NOMO-1 treated with dmso at 0.1 percent for 144 hours (cell line): Measurements from ENCODE around the gene DOCK8.

ENCODE experiments used
- DNase-seq: peaks from one replicate; lab custom pipeline; 2025; ENCODE audit not compliant: unreplicated experiment; lab: John Stamatoyannopoulos, UW

DOCK8 gene

DNA sequence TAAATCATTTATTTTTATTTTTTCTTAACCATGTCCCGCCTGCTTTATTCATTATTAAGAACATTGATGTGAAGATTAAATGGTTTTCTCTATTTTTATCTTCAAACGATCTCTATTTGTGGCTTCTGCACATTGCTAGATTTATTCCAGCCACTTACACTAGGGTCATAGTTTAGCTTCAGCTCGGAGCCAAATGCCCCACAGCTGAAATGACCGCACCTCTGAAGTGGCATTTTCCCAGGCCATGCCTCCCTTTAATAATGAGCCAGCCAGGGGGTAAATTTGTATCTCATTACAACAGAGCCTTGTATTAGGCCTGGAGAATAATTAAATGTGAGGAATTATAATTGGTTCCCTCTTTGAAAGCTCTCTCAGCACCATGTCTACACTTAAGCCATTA, 89.4 kb downstream of the DOCK8 start:
- DNase-seq = no peak

DNA sequence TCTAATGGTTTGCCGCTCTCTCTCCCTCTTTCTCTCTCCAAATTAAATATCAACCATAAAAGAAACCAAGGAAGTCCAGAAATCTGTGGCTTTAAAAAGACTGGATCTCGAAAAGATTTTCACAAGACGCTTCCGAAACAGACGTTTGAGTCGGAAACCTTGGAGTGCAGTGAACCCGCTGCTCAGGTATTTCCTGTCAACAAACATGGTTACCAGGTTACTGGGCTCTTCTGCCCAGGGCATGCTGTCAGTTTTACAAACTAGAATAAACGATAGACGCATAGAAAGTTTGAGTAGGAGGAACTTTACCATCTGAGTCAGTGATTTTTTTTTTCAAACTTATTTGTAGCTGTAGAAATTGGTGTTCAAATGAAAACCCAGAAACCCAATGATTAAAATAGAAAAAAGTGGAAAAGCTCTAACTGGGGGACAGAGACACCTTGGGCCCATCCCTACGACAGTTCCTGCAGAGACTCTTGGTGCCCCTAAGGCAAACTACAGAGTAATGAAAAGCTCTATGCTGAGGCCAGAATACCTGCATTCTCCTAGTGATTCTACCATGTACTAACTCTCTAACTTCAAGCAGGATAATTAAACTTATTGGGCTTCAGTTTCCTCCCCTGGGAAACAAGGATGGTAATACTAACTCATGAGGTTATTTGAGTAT, 90.0 kb downstream of the DOCK8 start:
- no peak for DNase-seq

DNA sequence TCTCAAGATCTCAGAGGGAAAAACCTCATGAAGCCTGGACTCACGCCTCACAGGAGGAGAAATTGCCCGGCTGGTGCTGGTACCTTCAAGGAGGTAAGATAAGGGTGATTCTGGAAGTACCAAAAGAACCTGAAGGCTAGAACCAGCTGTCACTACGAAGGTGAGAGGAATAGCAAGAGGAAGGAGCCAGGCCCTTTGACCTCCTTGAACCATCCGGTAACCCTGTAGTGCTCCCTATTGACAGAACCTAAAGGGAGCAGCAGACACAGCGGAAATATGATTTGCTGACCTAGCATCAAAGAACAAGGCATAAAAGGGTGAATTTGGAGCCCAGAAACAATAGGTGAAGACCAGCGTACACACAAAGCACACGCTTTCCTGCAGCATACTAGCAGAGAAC, 92.2 kb downstream of the DOCK8 start:
- no peak for DNase-seq

DNA sequence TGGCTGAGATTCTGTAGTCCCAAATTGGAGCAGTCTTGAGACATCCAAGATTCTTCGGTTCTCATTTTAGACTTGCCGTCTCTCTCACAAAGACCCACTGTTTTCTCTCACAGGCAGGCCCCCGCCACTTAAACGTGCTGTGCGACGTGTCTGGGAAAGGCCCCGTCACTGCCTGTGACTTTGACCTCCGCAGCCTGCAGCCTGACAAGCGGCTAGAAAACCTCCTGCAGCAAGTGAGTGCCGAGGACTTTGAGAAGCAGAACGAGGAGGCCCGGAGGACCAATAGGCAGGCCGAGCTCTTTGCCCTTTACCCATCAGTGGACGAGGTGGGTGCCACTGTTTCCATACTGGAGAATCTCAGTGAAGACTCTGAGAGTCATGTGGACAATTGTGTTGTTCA, 97.2 kb downstream of the DOCK8 start:
- DNase-seq = no peak

DNA sequence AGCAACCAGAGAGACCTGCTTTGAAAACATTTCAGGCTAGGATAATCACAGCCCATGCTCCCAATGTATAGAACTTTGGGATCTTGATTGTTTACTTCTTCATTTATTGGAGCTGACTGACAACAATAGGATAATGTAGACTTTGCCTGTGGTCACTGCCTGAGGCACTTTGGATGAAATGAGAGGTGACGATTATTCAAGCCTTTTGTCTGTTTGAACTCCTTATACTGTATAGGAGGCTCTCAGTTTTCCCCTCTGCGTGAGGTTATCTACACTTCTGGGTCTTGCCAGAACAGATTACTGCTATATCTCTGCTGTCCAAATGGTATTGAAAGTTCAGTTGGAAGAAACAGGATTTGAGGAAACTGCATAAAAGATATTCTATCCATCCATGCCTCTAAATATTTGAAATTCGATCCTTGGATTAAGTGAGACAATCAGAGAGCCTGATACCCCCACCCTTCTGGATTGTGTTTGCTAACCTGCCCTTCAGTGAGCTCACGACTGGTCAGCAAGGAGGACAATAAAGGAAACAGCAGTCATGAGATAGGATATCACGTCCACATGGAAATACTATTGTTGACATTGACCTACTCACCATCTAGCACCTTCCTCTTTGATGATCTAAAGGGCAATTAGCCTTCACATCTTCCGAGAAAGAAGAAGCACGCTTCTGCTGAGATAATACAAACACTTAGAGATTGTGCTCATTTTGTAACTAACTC, 98.1 kb downstream of the DOCK8 start:
- no peak for DNase-seq

DNA sequence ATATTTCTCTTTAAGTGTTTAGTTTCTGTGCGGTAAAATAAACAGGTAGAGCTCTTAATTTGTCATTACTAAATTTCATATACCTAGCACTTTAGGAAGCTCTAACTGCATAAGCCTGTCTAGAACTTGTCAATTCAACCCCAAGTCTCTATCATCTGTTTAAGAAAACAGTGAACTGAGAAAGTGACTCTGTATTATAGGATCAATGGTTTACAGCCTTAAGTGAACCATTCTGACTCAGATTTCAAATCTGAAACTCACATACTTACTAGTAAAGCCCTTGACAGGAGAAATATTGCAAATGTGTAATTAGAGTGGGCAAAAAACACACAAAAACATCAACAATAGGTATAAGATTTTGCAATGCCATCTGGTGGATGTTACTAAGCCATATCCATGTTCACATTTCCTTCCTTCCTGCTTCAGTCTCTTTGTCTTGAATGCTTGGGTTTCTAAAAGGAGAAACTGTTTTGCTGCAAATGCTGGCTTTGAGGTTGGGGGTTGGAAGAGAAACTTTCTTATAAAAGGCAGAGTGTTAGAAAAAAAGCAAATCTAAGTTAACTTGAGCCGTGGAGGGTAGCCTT, 101.8 kb downstream of the DOCK8 start:
- DNase-seq = no peak

DNA sequence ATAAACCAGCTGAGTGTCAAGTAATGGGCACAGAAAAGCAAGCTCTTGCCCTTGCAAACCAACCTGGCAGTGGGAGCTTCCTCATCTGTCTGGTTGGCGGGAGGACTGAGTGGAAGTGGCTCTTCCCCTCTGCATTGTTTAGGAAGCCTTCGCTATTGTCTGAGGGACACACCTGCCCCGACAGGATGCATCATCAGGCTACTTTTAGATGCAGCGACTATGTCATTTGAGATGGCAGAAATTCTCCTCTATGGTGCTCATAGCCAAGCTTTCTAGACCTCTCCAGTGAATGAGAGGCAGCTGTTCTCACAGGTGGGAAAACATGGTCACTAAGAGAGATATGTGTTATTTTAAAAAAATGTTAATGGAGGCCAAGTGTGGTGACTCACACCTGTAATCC, 104.0 kb downstream of the DOCK8 start:
- no peak for DNase-seq

DNA sequence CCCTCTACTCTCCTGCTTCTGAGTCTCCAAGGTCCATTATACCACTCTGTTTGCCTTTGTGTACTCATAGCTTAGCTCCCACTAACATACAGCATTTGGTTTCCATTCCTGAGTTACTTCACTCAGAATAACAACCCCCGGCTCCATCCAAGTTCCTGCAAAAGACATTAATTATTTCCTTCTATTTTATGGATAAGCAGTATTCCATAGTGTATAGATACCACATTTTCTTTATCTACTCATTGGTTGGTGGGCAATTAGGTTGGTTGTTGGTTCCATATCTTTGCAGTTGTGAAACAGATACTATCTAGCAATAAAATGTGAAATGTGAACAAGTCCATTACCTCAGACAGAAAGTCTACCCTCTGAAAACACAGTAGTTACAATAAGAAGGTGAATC, 110.3 kb downstream of the DOCK8 start:
- no peak for DNase-seq

DNA sequence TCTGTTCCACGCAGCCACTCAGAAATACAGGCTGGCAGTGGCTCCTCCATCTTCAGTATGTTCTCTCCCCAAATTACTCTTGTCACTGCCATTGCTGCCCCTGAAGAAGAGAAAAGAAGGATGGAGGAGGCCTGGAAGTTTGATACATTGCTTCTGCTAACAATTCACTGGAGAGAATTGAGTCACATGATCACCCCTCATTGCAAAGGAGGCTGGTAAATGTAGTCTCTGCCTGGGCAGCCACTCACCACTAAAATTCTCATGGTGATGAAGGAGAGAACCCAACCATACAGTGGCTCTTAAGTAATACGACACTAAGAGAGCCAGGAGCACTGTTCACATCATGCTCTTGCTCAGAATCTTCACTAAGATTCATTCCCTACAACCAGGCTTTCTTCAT, 112.0 kb downstream of the DOCK8 start:
- DNase-seq = no peak

DNA sequence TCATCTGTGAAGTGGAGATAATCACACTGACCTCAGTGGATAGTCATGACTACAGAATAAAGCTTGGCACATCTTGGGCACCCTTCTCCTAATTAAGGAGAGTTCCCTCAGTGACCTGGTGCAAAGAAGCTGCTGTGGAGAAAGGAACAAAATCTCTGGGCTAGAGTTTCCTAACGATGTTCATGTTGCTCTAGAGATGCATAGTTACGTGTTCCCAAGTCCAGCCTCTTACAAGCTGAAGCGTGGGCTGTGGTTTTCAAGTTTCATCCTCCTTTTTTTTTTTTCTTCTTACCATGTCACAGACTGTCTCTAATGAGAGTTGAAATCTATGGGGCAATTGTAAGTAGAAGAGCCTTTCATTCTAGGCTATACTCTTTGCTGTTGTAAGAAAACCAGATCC, 113.8 kb downstream of the DOCK8 start:
- no peak for DNase-seq

DNA sequence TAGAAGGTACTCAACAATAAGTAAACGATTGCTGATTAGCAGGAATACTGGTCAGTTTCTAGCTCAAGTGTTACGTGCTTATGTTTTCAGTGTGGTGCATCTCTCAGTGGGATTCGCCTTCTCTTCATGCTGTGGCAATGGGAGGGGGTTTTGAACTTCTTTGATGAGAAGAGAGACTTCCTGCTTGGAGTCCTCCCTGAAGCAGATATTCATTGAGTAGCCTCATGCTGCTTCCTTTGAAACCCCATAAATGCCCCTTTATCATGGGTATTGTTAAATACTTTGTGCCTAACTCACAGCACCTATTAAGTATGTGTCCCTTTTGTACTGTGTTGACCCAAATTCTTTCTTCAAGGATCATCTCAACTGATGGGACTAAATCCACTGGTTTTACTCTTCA, 116.5 kb downstream of the DOCK8 start:
- DNase-seq = no peak

DNA sequence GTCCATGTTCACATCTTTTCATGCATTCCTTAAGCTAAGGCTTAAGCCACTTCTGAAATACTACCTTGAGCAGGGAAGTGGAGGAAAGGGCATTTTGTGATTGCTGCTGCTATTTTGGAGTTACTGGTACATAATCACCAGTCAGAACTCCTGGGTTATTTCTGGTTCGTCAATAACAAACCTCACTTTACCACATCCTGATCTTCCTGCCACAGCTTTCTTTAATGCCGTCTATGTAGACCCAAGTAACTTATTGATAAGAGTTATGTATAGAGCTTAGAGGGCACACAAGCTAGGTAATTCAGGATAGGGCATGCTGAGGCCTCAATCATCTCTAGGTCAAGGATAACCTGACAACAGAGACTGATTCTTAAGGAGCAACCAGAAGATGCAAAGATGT, 120.7 kb downstream of the DOCK8 start:
- DNase-seq = no peak

DNA sequence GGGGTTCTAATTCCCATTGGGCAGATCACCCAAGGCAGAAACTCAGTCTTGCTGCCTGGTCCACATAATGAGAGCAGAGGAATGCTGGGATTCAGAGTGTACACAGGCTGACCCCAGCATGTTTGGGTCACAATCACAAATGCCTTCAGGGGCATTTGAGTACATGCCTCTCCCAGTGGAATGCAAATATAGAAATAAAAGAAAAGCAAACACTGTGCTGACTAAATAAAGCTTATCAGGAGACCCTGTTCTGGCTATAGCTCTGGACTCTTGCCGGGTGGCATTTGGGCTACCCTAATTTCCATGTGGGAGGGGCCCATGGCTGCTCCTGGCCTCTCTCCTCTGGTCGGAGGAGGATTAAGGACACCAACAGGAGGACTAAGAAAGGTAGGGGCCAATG, 121.4 kb downstream of the DOCK8 start:
- no peak for DNase-seq

DNA sequence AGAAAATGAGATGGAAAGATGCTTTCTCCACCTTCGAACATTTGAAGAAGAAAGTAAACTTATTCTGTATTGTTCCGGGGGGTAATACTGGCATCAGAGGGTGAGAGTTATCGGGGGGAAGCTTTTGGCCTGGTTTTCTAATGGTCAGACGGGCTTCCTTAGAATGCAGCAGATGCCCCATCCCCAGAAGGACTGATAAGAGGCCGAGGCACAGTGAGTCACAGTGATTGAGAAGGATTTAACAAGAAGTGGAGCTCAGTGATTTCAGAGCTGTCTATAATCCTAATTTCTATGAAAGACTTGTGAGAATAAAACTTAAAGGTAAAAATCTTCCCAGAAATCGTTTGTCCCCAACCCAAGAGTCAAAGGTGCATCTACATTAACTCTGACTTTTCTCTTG, 123.9 kb downstream of the DOCK8 start:
- DNase-seq = no peak

DNA sequence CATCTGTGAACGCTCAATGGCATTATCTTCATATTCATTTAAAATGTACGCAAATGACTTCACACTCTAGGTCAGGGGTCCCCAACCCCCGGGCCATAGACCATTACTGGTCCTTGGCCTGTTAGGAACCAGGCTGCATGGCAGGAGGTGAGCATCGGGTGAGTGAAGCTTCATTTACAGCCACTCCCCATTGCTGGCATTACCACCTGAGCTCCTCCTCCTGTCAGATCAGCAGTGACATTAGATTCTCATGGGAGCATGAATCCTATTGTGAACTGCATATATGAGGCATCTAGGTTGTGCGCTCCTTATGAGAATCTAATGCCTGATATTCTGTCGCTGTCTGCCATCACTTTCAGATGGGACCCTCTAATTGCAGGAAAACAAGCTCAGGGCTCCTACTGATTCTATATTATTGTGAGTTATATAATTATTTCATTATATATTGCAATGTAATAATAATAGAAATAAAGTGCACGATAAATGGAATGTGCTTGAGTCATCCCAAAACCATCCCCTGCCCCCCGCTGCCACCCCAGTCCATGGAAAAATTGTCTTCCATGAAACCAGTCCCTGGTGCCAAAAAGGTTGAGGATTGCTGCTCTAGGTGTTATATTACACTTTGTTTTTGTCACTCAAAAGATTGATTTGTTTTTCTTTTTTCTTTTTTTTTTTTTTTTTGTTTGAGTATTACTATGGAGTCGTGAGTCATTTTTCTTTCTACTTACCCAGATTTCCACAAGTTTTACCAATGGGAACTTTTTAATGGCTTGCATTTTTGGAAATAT, 127.2 kb downstream of the DOCK8 start:
- DNase-seq = no peak

DNA sequence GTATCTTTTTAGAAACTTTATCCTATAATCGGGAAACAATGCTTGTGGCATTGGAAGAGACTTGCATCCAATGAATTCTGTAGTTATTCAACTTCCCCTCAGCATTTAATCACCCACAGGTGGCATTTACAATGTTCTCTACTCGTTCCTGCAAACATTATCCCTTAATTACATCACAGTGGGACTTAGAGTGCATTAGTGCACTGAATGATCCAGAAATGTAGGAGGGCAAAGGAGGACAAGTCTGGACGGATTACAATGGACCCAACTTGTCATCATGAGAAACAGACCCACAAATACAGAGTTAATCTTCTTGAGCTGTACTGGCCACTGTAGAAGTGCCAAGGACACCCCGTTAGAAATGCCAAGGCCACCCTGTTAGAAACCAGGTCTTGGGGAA, 129.1 kb downstream of the DOCK8 start:
- no peak for DNase-seq

DNA sequence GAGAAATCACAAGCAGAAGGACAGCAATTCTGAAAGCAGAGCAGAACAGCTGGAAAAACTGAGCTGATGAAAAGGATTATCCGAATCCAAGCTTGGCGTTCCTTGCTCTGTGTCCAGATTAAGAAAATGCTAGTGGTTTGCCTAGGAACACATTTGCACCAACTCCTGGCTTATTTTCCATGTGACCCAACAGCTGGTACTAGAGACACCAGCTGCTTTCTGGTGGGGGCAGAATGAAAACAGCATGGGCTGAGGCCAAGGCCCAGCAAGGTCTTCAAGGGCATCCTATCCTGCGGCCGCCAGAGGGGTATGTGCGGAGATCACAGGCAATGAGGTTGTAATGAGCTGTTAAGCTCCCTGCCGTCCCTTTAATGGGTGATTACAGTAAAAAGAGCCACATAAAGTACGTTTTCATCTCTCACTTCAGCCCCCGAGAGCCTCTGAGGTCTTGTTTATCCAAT, 131.5 kb downstream of the DOCK8 start:
- no peak for DNase-seq

DNA sequence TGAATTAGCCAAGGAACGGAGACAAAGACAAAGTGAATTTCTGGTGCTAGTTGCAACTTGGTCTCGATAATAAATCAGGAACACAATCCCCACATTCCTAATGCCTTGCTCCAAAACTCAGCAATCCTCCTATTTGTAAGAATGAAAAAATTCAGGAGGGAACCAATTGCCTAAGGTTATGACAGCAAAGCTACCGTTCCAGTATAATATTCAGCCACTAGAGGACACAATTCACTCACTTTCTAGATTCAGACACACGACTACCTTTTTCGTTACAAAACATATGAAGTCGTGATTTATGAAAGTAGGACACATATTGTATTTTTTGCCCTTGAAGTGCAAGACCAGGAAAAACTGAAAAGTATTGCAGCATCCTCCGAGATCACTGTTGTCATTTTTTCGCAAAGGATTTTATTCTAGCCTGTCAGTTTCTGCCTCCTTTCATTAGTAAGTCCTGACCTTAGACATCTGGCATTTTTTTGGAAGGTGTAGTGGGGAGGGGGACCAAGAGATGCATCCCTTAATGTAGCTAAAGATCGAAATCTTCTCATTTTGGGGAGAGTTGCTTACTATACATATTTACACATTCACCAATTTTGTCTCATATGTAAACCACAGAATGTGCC, 133.1 kb downstream of the DOCK8 start:
- no peak for DNase-seq

DNA sequence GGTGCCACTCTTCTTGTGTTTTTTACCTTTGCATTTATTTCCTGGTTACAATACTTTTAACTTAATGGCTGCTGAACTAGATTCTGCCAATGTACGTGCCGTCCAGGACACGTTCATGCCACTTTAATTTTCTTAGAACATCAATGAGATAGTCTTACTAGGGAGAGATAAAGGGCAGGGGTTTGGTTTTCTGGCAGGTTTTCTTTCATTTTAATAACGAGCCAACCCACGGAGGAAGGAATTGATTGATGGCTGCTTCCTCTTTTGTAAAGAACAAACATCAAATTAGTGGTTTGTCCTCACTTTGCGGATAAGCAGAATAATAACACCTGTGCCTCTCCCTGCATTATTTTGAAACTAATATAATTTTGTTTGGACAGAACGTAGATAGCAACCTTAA, 135.7 kb downstream of the DOCK8 start:
- DNase-seq = no peak

DNA sequence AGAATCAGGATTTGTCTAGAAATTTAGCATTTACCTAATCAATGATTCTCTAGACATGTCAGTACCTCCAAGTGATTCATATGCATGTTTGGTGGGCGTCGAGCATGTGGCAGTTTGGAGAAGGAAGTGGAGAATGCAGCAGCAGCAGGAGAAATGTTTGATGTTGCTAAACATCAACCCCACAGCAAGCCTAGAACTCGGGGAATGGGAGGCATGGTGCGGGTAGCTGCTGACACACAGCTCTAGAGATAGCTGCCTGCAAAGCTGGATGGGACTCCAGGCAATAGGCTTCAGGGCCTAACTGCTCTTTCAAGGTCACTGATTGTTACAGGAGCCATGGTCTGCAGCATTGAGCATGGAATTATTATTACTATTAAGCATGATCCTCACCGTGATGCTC, 137.3 kb downstream of the DOCK8 start:
- no peak for DNase-seq

DNA sequence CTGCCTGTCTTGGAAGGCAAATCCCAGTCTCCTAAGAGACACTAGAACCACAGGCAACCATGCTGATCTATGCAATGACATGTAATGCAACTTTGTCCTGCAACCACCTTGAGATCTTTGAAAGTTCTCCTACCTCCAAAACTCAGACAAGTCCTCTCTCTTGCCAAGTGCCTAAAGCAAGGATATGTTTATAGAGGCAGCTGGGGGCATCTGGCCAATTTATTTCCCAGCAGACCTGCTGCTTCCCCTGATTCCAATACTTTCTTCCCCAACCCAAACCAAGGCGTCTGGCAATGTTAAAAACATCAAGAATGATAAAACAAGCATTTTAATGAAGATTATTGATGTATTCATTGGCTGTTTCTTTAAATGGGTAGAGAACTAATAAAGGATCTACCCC, 138.4 kb downstream of the DOCK8 start:
- no peak for DNase-seq
